IMR-90 (cell line): ENCODE results near the gene PNKP. TPM values are rescaled to one million over a fixed set of nuclear protein-coding genes. Genes with fewer than 3 reads are reported as not detected.

ENCODE experiments used
- ATAC-seq: fragments of 200-7000 bp; cut with Tn5 transposase; 2 replicates; pipeline ENCODE4 v1.9.1; 2020; ENCODE audit warnings: low read depth, mild to moderate bottlenecking, moderate library complexity
- BruUV-seq: library from RNA; stranded (reverse); fragments of 400-500 nt; replicated peaks from 2 replicates; lab custom pipeline; 2021; lab: Mats Ljungman, UMichigan
- CTCF ChIA-PET: fragments of 300-600 bp; formaldehyde crosslinking; extraction: SDS; loops from one replicate; lab custom pipeline; 2021; ENCODE audit warnings: antibody characterized with exemption; lab: Yijun Ruan, JAX
- POLR2A ChIA-PET: fragments of 300-600 bp; sonication (Branson Sonifier 250); formaldehyde crosslinking; loops from one replicate; lab custom pipeline; 2022; ENCODE audit warnings: antibody characterized with exemption; ENCODE audit not compliant: unreplicated experiment; lab: Charles Lee
- DNase-seq: peaks from one replicate; pipeline ENCODE4 v3.0.0; 2013
- H2AFZ ChIP-seq: replicated peaks from 2 replicates; pipeline ENCODE3; 2013; ENCODE audit warnings: low read length, mild to moderate bottlenecking; ENCODE audit not compliant: poor library complexity
- H2AK5ac ChIP-seq: 2 replicates; pipeline ENCODE4 v1.6.1; 2013; ENCODE audit warnings: low read depth, low read length, inconsistent platforms
- H2AK9ac ChIP-seq: replicated peaks from 2 replicates; pipeline ENCODE3; 2013; ENCODE audit warnings: mild to moderate bottlenecking, low read depth, low read length, moderate library complexity; ENCODE audit not compliant: poor library complexity
- H2BK120ac ChIP-seq: 2 replicates; pipeline ENCODE4 v1.6.1; 2013; ENCODE audit warnings: low read depth, low read length, inconsistent platforms
- H2BK15ac ChIP-seq: 3 replicates; pipeline ENCODE4 v1.6.1; 2013; ENCODE audit warnings: low read depth, low read length, inconsistent platforms
- H2BK20ac ChIP-seq: 2 replicates; pipeline ENCODE4 v1.6.1; 2013; ENCODE audit warnings: low read depth, mild to moderate bottlenecking, inconsistent platforms, low read length, moderate library complexity
- H2BK5ac ChIP-seq: 2 replicates; pipeline ENCODE4 v1.6.1; 2013; ENCODE audit warnings: mild to moderate bottlenecking, low read depth, low read length, inconsistent platforms; ENCODE audit not compliant: poor library complexity, severe bottlenecking
- H3K14ac ChIP-seq: replicated peaks from 2 replicates; pipeline ENCODE4 v1.6.1; 2013; ENCODE audit warnings: low read depth, low read length, inconsistent platforms
- H3K18ac ChIP-seq: 2 replicates; pipeline ENCODE4 v1.6.1; 2013; ENCODE audit warnings: low read depth, low read length, control low read depth
- H3K23ac ChIP-seq: 2 replicates; pipeline ENCODE4 v1.6.1; 2013; ENCODE audit warnings: low read depth, low read length, inconsistent platforms
- H3K27ac ChIP-seq: 2 replicates; pipeline ENCODE4 v1.5.1; 2013; ENCODE audit warnings: mild to moderate bottlenecking, control low read depth, low read length; ENCODE audit not compliant: insufficient read depth
- H3K27me3 ChIP-seq: 2 replicates; pipeline ENCODE4 v1.6.1; 2013; ENCODE audit warnings: low read length; ENCODE audit not compliant: control insufficient read depth, insufficient read depth
- H3K36me3 ChIP-seq: 2 replicates; pipeline ENCODE4 v1.6.1; 2013; ENCODE audit warnings: low read length, mixed read lengths; ENCODE audit not compliant: control insufficient read depth, insufficient read depth
- H3K4ac ChIP-seq: 2 replicates; pipeline ENCODE4 v1.6.1; 2013; ENCODE audit warnings: low read depth, low read length, inconsistent platforms
- H3K4me1 ChIP-seq: 2 replicates; pipeline ENCODE4 v1.6.1; 2013; ENCODE audit warnings: low read length, mixed read lengths; ENCODE audit not compliant: control insufficient read depth, insufficient read depth
- H3K4me2 ChIP-seq: 2 replicates; pipeline ENCODE4 v1.6.1; 2013; ENCODE audit warnings: low read depth, mild to moderate bottlenecking, control low read depth, low read length, moderate library complexity
- H3K4me3 ChIP-seq: 2 replicates; pipeline ENCODE4 v1.5.1; 2013; ENCODE audit warnings: low read depth, mild to moderate bottlenecking, control low read depth, low read length, moderate library complexity; ENCODE audit not compliant: insufficient read depth
- H3K56ac ChIP-seq: 2 replicates; pipeline ENCODE4 v1.6.1; 2013; ENCODE audit warnings: low read length, inconsistent platforms; ENCODE audit not compliant: insufficient read depth; ENCODE audit errors: extremely low read depth
- H3K79me1 ChIP-seq, 2 experiments: 2 replicates each; pipeline ENCODE4 v1.6.1; 2013; ENCODE audit warnings: low read length in 2 of 2, inconsistent platforms in 1 of 2, low read depth in 1 of 2
- H3K9ac ChIP-seq: 2 replicates; pipeline ENCODE4 v1.6.1; 2013; ENCODE audit warnings: low read depth, low read length, control low read depth
- H3K9me1 ChIP-seq: 2 replicates; pipeline ENCODE4 v1.6.1; 2013; ENCODE audit warnings: low read length, inconsistent platforms; ENCODE audit not compliant: insufficient read depth
- H3K9me3 ChIP-seq: 2 replicates; pipeline ENCODE4 v1.6.1; 2013; ENCODE audit warnings: low read length; ENCODE audit not compliant: control insufficient read depth, insufficient read depth
- H4K20me1 ChIP-seq: 2 replicates; pipeline ENCODE4 v1.6.1; 2013; ENCODE audit warnings: low read length, inconsistent platforms; ENCODE audit not compliant: insufficient read depth
- H4K5ac ChIP-seq: 2 replicates; pipeline ENCODE4 v1.6.1; 2013; ENCODE audit warnings: mild to moderate bottlenecking, low read depth, low read length, control low read depth
- H4K8ac ChIP-seq, 2 experiments: 2 replicates each; pipeline ENCODE4 v1.6.1; 2013; ENCODE audit warnings: low read depth in 2 of 2, low read length in 2 of 2, control low read depth in 1 of 2, inconsistent platforms in 1 of 2
- H4K91ac ChIP-seq: 2 replicates; pipeline ENCODE4 v1.6.1; 2013; ENCODE audit warnings: low read depth, low read length, inconsistent platforms; ENCODE audit not compliant: insufficient read depth
- CTCF ChIP-seq: conservative IDR thresholded peaks from 2 replicates; pipeline ENCODE4 v1.5.1; 2012; ENCODE audit warnings: mild to moderate bottlenecking, low read depth, low read length, improper control_type of control experiment
- RAD21 ChIP-seq: IDR thresholded peaks from 2 replicates; pipeline ENCODE4 v1.6.1; 2012; ENCODE audit warnings: low read length, improper control_type of control experiment
- SMC3 ChIP-seq: fragments of 150-350 bp; IDR thresholded peaks from 2 replicates; pipeline ENCODE4 v1.6.1; 2016; ENCODE audit warnings: low read depth, mild to moderate bottlenecking, antibody characterized with exemption, low read length, moderate library complexity
- WGBS, 2 experiments: methylation state at CpG; one replicate each; pipeline versions ENCODE4 v1.1.5 to v1.1.7; 2013; ENCODE audit warnings: missing lambda C conversion rate in 2 of 2; ENCODE audit not compliant: insufficient read length in 1 of 2; ENCODE audit errors: extremely low coverage in 2 of 2; 5-methylcytosine and 5-hydroxymethylcytosine counted together
- dilution Hi-C: fragments of 300-500 bp; cut with HindIII; formaldehyde crosslinking; loops from one replicate; pipeline ENCODE4 v1.14.3; 2018; ENCODE audit warnings: low sequenced_read_pairs; ENCODE audit not compliant: unreplicated experiment
- in situ Hi-C: fragments of 300-500 bp; cut with MboI; formaldehyde crosslinking; loops from 3 replicates; pipeline ENCODE4 v1.14.3; 2019; ENCODE audit warnings: low sequenced_read_pairs, inconsistent platforms, mixed read lengths
- intact Hi-C: fragments of 100-400 bp; cut with micrococcal nuclease; formaldehyde crosslinking; loops from 2 replicates; pipeline ENCODE4 v1.10.0; 2022
- polyA plus RNA-seq, 3 experiments: library from polyadenylated mRNA; depleted of rRNA; stranded (reverse); fragments of >200 nt; gene quantifications; 2 replicates each; pipeline ENCODE4 v1.2.3, GENCODE V29; 2012; ENCODE audit warnings: low replicate concordance in 1 of 3
- total RNA-seq: library from RNA; depleted of rRNA; stranded (reverse); fragments of >200 nt; gene quantifications from 2 replicates; pipeline ENCODE4 v1.2.3, GENCODE V29; 2012

The PNKP gene
- total and polyA plus RNA-seq, 2 of the 4 experiments (the other 2 are of a cell fraction), result 14.2 to 25.0 TPM

DNA sequence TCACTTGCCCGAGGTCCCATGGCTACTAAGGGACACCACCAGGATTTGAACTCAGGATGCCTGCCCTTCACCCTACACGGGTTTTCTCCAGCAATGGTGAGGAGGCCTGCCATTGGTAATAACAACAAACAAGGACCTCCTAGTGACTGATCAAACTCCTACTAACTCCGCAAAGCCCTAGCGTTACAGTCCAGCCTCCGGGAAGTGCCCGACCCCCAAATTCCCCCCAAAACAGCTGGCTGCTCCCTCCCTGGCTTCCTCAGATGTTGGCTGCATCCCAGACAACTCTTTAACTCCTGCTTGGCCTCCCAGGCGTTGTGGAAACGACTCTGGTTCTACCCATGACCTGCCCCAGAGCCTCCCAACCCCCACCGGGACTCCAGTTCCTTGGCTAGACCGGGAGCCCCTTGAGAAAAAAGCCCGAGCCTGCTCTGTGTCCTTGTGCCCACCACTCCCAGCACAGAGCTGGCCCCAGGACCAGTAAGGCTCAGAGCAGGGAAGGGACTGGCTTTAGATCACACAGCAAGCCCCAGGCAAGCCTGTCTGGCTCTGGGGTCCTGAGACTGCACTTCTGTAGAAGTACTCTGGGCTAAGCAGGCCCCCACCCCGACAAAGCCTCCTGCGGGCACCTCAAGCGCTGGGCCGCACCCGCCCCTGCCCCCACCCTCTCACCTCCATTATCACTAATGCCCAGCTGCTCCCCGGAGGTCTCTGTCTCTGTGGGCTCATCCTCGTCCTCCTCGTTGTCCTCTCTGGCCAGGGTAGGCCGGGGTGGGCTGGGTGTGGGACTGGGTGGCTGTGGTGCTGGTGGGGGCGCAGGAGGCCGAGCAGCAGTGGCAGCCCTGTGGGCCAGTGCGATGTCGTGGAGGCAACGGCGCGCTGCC lies 5.1 kb upstream of the PNKP start:
- H3K4me1 ChIP-seq, result peaks cover 7% of the 10 kb centered on the region
- no peak for DNase-seq
- dilution Hi-C loops (no loop called here), in situ Hi-C loops (no loop called here), intact Hi-C loops (no loop called here)
- no peak overlapping the region for H3K27ac ChIP-seq
- H2BK20ac ChIP-seq, result no peak overlapping the region
- H3K4me3 ChIP-seq, result no peak overlapping the region
- H3K36me3 ChIP-seq, result peaks cover 7% of the 10 kb centered on the region; the same call in 1 of the 2 replicates
- H3K4me2 ChIP-seq, result no peak overlapping the region
- no peak overlapping the region for H3K18ac ChIP-seq
- no peak overlapping the region for H2AK9ac ChIP-seq
- TF ChIP-seq SMC3, result no peak
- TF ChIP-seq RAD21, result no peak
- no peak for TF ChIP-seq CTCF
- POLR2A ChIA-PET, result no interaction called here
- no peak overlapping the region for H3K4ac ChIP-seq
- H3K56ac ChIP-seq, result no peak overlapping the region
- no peak overlapping the region for H2AFZ ChIP-seq
- no peak overlapping the region for H2BK15ac ChIP-seq
- no peak overlapping the region for H2BK120ac ChIP-seq
- H4K91ac ChIP-seq, result no peak overlapping the region
- CTCF ChIA-PET, result no interaction called here
- H2BK5ac ChIP-seq, result no peak overlapping the region
- no peaks in the 10 kb centered on the region for H3K27me3 ChIP-seq
- H3K14ac ChIP-seq, result no peak overlapping the region
- H3K9me3 ChIP-seq, result no peaks in the 10 kb centered on the region
- no peak overlapping the region for H3K9ac ChIP-seq
- H3K23ac ChIP-seq, result no peak overlapping the region
- no TSS peak for BruUV-seq
- WGBS, 2 experiments, result 71% methylated on average over 11 of the region's 27 CpGs; no CpG with 5 or more reads in 1 of the 2 experiments
- H3K79me1 ChIP-seq, result peaks cover 13 to 56% of the 10 kb centered on the region in 2 experiments; a peak in 3 of 4 replicates
- H3K9me1 ChIP-seq, result peaks cover 14% of the 10 kb centered on the region; the same call in 1 of the 2 replicates
- H2AK5ac ChIP-seq, result no peak overlapping the region
- no peak overlapping the region for H4K8ac ChIP-seq
- no peak for ATAC-seq
- H4K5ac ChIP-seq, result no peak overlapping the region
- H4K20me1 ChIP-seq, result no peaks in the 10 kb centered on the region; the same call in 1 of the 2 replicates
